Cortex of kidney (tissue), 1 donor: ENCODE measurements around the gene LHCGR.

Experiments
- DNase-seq: peaks from one replicate; lab custom pipeline; 2025; lab: John Stamatoyannopoulos, UW

The LHCGR gene

DNA sequence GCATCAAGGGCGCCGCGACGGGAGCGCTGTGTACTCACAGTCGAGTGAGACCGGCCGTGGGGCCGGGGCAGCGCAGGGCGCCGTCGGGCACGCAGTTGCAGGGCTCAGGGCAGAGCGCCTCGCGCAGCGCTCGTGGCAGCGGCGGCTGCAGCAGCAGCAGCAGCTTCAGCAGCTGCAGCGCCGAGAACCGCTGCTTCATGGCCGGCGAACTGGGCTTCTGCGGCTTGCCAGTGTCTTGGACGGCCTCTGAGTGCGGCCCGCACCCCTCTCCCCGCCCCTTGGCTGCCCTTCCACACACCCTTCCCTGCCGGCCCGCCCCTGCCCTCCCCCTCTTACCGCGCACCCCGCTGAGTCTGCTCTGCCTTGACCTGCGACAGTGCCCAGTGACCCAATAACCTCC is at the start of gene LHCGR:
Gene LHCGR, minus strand, starts transcription at position 252 of the 400 bp plus-strand sequence. Its CDS starts 53 bp downstream, at position 199.
- no peak for DNase-seq

DNA sequence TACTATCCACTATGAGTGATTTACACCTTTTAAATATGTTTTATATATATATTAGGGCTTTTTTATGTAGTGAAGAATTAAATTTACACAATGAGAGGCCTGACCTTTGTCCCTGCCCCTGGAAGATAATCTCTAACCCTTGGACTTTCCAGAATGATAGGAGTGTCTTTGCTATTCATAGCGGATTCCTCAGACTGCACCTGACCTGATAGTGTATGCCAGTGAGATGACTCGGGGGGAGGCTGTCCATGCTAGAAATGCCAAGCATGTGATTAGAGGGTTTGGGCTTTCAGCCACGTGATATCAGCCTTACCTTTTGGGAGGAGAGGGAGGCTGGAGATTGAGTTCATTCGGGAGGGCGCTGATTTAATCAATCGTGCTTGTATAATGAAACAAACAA is 44.1 kb upstream of the LHCGR start:
- DNase-seq: no peak

DNA sequence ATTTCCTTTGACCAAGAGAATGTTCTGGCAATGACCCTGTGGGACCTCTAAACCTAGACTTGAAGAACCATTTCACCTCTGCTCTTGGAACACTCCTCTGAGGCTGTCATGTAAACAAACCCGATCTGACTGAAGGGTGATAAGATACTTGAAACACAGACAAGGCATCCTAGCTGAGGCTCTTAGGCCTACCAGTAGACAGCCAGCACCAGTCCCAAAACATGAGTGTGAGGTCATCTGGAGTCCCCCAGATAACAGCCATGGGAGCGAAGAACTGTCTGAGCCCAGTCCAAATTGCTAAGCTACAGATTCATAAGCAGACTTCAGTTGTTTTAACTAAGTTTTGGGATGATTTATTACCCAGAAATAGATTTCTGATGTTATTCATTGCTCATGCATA is 39.5 kb upstream of the LHCGR start:
- DNase-seq: no peak

DNA sequence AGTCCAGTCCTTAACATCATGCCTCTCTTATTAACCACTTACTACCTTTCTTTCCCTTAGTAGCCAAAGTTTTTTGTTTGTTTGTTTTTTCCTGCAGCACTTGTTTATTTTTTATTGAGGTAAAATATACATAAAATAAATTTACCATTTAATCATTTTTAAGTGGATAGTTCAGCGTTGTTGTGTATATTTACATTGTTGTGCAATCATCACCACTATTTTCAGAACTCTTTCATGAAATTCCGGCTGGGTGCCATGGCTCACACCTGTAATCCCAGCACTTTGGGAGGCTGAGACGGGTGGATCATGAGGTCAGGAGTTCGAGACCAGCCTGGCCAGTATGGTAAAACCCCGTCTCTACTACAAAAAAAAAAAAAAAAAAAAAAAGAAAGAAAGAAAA is 38.1 kb upstream of the LHCGR start:
- DNase-seq: no peak

DNA sequence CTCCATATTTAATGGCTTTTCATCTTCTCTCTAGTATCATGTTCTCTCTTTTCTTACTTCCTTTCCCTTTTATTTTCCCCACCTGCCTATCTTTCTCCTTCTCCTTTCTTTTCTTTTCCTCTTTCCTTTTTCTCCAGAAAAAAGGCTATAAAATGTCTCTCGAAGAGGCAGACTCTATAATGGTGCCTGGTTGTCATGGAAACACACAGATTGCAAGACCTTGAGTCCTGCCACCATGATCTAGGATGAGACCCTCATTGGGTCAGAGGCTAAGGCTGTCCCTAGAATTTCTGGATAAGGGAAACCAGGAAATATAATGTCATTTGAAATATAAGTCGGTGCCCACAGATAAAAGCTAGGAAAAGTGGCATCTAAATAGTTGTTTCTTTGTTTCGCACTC is 36.5 kb upstream of the LHCGR start:
- no peak for DNase-seq

DNA sequence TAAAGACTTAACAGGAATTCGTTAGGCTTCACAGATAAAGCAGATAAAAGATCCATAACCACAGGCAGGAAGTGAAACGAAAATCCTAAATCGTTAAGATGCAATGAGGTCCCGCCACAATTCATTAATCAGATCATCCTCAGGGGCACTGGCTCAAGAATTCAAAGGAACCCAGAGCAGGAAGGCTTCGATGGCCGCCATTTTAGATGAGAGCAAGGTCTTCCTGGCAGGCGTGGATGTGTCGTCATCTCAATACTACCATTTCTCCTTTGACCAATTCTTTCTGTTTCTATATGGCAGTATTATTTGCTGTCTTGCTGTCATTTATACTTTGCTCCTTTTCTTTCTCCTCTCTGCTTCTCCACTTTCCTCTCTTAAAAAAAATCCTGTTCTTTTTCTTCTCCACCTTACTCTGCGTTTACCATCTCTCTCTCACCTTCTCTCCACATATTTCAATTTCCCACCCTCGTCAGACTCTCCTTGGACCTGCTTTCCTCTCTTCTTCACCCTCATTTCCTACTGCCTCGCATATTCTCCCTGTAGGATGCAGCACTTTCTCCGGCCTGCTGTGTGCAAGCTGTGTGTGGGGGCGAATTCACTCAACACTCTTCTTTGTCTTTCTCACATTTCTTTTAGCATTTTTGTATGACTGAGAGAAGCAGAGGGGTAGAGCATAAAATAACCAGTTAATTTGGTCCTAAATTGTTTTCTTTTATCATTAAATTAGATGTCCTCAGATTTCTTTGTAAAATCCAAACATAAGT is 35.1 kb upstream of the LHCGR start:
- no peak for DNase-seq

DNA sequence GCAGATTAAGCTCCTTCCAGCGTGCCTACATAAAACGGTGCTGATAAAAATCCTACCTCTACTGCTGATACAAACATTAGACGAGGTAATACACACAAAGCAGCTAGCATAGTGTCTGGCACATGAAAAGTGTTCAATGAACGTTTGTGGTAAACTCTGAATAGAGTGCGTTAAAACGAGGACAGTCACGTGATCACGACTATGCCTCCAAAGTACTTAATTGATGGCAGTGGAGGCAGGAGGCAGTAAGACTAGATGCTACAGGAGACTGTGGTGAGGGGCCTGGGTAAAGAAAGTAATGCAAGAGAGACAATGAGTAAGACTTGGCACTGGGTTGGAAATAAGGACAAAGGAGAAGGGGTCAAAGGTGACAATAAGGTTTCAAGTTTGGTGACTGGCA is 32.1 kb upstream of the LHCGR start:
- no peak for DNase-seq

DNA sequence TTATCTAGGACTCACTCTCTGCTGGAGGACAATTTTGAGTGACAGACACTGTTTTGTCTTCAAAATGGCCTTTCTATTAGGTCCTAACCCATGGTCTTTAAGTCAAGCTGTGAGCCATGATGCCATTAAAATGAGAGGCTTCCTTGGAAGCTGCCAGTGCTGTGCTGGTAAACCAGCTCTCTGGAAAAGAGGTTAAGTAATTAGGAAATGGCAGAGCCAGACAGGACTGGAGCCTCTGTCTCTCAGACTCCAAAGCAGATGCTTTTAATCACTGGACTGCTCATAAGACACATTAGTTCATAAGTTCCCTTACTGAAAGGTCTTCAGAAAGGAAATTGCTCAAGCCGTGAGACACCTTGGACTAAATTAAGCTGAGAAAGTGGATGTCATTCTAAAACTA is 25.8 kb upstream of the LHCGR start:
- no peak for DNase-seq

DNA sequence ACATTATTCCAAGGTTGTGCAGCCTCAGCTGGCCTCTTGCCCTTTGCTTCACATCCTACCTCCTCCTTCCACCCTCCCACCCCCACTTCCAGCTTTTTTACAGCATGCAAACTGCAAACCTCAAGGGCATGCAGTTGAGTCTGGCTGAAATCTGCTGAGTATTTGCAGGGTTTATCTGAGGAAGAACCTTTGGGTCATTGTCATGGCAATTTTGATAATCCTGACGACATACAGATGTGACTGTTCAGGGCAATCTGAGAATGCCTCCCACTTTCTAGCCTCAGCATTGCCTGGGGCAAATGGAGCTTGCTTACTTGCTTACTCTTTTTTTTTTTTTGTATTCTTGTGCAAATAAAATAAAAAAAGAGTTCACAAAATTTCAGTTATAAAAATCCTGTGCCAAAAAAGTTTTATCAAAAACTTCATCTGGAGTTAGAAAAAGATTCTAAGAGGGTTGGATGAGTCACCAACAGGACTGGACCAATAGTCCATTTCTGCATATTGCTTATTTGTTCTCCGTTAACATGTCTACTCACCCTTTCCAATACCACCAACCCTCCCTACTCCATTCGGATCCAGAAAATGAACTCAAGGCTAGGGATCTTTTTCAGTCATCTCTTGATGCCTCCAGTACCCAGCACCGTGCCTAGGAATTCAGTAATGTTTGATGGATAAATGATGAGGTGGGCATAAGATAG is 23.6 kb upstream of the LHCGR start:
- no peak for DNase-seq

DNA sequence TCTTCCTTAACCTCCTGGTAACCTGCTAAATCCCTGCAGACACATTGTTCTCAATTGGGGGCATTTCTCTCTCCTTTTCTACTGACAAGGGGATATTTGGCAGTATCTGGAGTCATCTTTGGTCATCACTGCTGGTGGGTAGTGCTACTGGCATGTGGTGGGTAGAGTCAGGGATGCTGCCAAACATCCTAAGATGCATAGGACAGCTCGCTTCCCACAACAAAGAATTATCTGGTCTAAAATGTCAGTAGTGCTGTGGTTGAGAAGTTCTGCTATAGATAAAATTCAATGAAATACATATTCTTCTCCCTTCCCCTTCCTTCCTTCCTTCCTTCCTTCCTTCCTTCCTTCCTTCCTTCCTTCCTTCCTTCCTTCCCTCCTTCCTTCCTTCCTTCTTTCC is 18.7 kb upstream of the LHCGR start:
- DNase-seq: no peak

DNA sequence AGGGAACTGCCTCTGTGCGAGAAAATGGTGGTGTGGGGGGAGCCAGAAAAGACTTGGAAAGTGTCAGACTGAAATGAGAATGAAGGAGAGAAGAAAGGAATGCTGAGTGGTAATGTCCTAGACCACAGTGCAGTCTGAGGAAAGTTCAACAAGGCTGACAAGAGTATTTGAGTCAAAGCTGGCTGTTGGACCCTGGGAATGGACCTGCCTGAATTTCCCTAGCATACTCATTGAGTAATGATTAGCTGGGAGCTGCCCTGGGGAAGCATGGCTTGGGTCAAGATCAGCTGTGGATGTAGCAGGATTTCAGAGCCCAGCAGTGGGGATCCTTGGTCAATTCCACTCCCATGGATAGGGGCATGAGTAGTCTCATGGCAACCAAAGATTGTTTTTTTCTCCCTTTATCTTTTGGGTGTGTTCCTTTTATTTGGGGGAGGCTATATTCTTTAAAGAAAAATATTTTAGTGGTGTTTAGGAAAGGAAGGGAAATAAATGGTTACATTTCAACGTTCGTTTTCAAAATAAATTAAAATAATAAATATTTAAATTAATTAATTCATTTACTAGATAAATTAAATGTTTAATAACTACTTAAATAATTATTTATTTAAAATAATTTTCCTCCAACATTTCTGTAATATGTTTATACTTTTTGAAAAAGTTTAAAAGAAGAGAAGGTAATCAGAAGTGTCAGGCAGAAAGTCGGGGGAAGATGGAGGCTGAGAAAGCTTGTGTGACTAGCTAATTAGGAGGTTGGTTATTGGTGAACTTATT is 15.9 kb upstream of the LHCGR start:
- no peak for DNase-seq

DNA sequence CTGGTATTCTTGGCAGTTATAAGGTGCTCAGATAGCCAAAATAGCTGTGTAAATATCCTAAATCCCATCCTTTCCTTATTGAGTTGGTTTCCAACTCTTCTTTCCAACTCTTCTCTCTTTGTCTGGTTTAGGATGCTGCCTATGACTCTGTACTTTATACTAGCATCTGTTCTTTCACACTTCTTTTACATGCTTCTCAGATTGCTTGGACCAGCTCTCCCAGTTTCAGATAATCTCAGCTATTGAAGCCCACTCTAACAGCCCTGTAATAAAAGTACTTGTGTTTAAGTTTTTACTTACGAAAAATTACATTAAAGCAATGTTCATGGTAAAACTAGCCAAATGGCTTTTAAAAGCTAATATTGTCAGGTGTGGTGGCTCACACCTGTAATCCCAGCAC is 14.7 kb upstream of the LHCGR start:
- DNase-seq: no peak

DNA sequence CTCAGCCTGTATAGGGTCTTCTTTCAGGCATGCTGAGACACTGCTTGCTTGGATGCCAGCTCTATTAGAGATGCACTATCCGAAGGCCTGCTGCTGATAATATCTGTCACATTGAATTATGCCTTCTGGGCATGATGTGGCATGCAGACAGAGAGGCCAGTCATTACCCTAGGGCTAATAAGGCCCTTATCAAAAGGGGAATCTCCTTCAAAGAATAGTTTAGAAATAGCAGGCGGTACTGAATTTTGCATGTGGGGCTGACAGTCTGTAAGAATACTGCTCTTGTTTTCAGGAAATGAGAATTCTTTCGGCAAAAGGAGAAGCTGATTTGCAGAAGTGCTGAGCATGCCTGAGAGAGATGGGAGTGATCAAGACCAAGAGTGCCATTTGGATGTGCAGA is 13.1 kb upstream of the LHCGR start:
- DNase-seq: no peak

DNA sequence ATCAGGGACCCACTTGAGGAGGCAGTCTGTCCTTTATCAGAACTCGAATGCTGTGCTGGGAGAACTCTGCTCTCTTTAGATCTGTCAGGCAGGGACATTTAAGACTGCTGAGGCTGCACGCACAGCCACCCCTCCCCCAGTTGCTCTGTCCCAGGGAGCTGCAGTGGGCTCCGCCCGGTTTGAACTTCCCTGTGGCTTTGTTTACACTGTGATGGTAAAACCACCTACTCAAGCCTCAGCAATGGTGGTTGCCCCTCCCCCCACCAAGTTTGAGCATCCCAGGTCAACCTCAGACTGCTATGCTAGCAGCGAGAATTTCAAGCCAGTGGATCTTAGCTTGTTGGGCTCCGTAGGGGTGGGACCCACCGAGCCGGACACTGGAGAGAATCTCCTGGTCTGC is 11.8 kb upstream of the LHCGR start:
- no peak for DNase-seq

DNA sequence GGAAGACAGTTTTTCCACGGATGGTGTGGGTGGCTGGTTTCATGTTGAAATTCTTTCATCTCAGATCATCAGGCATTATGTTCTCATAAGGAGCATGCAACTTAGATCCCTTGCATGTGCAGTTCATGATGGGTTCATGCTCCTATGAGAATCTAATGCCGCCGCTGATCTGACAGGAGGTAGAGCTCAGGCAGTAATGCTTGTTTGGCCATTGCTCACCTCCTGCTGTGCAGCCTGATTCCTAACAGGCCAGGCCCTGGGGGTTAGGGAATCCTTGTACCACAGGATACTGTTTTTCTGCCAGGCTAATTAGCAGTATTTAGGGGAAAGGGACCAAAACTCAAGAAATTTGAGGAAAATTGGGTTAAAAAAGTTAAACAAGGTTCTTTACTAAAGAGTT is 5.3 kb upstream of the LHCGR start:
- DNase-seq: no peak

DNA sequence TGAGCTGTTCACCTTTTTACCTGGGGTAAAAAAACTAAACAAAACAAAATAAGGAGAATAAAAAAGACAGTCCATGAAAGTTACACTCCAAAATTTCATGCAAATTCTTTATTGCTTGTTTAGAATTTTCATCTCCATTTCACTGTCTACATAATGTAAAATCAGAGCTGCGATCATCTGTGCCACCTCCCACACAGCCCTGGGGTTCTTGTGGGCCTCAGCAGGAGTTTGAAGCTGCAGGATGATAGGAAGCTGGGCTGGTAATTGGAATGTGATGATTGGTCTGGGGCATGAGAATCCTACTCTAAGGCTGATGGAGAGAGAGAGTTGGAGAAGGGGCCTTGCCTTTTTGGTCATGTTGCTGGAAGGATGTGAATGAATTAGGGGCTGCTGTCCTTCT is 4.2 kb upstream of the LHCGR start:
- no peak for DNase-seq

DNA sequence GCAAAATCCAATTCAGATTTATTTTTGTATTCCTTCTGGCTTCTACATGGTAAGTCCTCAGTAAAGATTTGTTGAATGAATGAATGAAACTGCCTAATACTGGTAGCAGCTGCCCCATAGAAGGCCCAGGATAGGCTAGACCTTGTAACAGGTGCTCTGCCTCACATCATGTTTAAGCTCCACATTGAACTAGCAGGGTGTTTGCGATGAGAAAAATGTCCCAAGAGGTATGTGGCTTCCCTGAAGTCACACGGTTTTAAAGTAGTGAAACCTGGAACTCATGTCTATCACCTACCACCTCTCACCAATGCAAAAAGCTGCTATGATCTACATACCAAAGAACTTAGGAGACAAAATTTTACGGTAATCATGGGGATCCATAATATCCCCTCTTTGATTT is 765 bp upstream of the LHCGR start:
- no peak for DNase-seq

DNA sequence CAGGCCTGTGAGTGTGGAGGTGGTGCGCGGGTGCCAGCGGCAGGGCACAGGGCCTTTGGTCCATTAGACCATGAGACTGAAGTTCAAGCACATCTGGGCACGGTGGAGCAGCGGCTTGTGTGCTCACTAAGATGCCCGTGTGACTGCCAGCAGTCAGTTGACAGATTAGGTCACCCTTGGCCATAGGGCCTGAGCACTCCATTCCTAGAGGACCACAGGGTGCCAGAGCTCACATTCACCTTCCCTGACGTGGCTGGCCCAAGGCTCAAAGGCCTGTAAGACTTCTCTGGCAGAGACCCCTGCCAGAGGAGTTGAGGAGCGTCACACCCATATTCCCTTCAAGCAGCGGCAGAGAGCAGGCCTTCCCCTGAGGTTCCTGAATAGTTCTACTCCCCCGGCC is 650 bp downstream of the LHCGR start:
- no peak for DNase-seq

DNA sequence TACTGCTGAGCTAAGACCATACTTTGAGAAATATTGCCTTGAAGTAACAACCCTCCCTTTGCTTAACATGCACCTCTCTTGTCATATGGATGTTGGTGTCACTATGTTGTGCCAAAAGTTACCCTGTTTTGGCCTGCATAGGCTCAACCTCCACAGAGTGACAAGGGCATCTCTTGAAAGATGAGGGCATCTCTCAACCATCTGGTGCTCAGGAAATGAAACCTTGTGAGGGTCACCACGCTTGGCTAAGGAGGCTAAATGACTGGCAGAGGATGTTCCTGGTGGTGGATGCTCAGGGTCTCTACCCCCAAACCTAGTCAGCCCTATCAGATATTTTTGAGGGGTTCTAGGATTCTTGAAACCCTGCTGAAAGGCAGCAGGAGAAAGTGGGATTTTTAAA is 2.3 kb downstream of the LHCGR start:
- no peak for DNase-seq

DNA sequence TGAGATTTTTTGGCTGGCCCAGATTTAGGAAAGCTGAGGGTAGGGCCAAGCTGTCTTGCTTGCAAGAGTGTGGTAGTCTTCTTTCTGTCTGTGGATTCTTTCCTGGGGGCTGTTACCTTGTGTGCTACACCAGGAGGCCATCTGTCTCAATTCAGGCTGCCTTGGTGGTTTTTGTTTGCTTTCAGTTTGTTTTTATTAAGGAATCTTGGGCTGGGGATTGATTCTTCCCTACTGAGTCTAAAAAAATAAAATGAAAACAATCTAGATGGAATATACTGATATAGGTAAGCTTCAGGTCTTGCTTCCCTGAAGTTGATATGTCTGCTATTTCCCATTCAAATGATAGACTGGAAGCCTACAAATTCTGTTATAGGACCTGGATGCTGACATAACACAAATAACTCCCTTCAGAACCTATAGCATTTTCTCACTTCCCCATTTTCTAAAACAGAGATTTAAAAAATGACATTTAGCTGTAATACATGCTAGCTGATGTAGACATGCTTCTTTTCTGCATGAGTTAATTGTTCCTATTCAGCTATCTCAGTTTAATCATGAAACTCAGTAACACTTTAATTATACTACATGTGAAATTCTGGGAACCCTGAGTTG is 5.3 kb downstream of the LHCGR start:
- DNase-seq: no peak

DNA sequence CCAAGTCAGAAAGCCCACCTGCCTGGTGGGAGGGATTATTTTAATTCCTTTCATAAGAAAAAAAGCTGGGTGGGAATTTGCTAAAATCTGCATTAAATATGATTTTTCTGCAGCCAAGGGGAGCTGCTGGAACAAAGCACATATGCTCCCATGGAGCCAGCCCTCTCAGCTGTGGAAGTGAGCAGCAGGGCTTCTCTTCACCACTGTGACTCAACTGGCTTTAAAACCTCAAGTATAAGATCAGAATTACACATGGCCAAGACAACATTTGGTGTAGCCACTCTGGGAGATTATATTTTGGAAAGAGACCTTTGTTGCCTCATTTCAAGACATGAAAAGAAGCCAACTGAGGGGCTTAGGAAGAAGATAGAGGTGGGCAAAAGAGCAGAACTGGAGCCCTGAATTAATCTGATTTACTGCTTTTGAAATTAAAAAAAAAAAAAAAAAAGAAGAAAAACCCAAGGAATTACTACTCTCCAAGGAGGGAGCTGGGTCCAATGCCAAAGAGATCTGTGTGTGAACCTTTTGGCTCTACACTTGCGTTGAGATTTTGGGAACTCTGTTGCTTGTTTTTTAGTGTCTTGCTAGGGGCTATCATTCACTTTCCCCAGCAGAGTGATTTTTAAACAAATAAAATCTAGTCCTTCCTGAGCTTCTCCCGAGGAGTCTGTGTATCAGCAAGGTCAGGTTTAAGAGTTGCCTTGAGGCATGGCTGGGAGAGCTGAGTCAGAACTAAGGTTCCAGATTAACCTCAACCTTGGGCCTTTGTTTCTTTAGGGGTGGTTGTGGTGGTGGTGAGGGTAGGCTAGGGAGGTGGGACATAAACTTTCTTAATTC is 6.0 kb downstream of the LHCGR start:
- DNase-seq: no peak

DNA sequence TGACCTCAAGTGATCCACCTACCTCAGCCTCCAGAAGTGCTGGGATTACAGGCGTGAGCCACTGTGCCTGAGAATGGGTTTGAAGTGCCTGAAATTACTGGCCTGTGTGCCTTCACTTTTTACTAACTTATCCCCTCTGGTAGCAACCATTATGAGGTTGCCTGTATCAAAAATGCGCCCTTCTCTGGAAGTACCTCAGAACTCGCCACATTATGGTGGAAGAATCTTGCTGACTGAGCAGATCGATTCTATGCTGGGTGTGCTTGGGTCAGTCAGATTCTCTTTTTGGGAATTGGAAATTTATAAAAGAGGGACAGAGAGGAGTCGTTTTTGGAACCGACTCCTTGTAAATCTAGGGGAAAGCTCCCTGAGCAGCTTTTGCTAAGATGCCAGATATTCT is 8.2 kb downstream of the LHCGR start:
- no peak for DNase-seq
